ENCODE results near the gene C3orf52. TPM values are rescaled to one million over a fixed set of nuclear protein-coding genes. Genes with fewer than 3 reads are reported as not detected.

C3orf52 gene
- total RNA-seq, 4 donors from 2014 or later = 57.8 to 118 (median 86.4) TPM

GRCh38 chr3:112083239-112083638 lies 3.0 kb upstream of the C3orf52 start:
- H3K4me3 ChIP-seq (ENCODE audit: low read depth, poor library complexity, severe bottlenecking) = no peak overlapping the region
- WGBS, 2 donors = 76 to 80% methylated on average over 4 of the region's 4 CpGs
- intact Hi-C loops (cut with DNase I; ENCODE audit: low total_unique reads) = no loop called here
- no peak for DNase-seq (ENCODE audit: low spot score in 2 of 2)
- TF ChIP-seq CTCF (IDR thresholded peaks at IDR 0.05) (no peak), POLR2A (IDR thresholded peaks at IDR 0.05) (no peak)

- intact Hi-C loops (cut with DNase I; ENCODE audit: low total_unique reads) = no loop called here
- TF ChIP-seq POLR2A (IDR thresholded peaks at IDR 0.05) (no peak), CTCF (IDR thresholded peaks at IDR 0.05) (no peak)
- WGBS, 2 donors = 82 to 85% methylated on average over 7 of the region's 7 CpGs
- H3K4me3 ChIP-seq (ENCODE audit: low read depth, poor library complexity, severe bottlenecking) = no peak overlapping the region
- DNase-seq (ENCODE audit: low spot score in 2 of 2) = no peak
Measured at GRCh38 chr3:112084980-112085705, 1.0 kb upstream of the C3orf52 start.

- no peak for DNase-seq (ENCODE audit: low spot score in 2 of 2)
- TF ChIP-seq POLR2A (IDR thresholded peaks at IDR 0.05) = no peak
- TF ChIP-seq CTCF (IDR thresholded peaks at IDR 0.05) = no peak
- intact Hi-C loops (cut with DNase I; ENCODE audit: low total_unique reads) = no loop called here
- H3K4me3 ChIP-seq (ENCODE audit: low read depth, poor library complexity, severe bottlenecking) = no peak overlapping the region
- WGBS, 2 donors = 32 to 35% methylated on average over 12 of the region's 12 CpGs
Measured at GRCh38 chr3:112085735-112086075, 484 bp upstream of the C3orf52 start.

- intact Hi-C loops (cut with DNase I; ENCODE audit: low total_unique reads) = no loop called here
- DNase-seq (ENCODE audit: low spot score in 2 of 2) = no peak
- 29 to 30% methylated on average over 14 of the region's 14 CpGs for WGBS, 2 donors
Measured at GRCh38 chr3:112086875-112087524, 811 bp downstream of the C3orf52 start.

GRCh38 chr3:112087746-112088145 lies 1.6 kb downstream of the C3orf52 start:
- no peak overlapping the region for H3K4me3 ChIP-seq (ENCODE audit: low read depth, poor library complexity, severe bottlenecking)
- TF ChIP-seq CTCF (IDR thresholded peaks at IDR 0.05) (no peak), POLR2A (IDR thresholded peaks at IDR 0.05) (no peak)
- 60 to 61% methylated on average over 5 of the region's 5 CpGs for WGBS, 2 donors
- no peak for DNase-seq (ENCODE audit: low spot score in 2 of 2)
- intact Hi-C loops (cut with DNase I; ENCODE audit: low total_unique reads) = no loop called here

More at GRCh38 chr3:112086875-112087524, 811 bp downstream of the C3orf52 start:
- peak overlapping the region; percentile 28 for H3K4me3 ChIP-seq (ENCODE audit: low read depth, poor library complexity, severe bottlenecking)
- TF ChIP-seq CTCF (IDR thresholded peaks at IDR 0.05) (no peak), POLR2A (IDR thresholded peaks at IDR 0.05) (no peak)

Data from lower leg skin (tissue), 4 donors.